GM19372 (cell line): ENCODE measurements around the gene SERPINB3.
A peak's percentile ranks its signal among the peaks of the same experiment; 100 is the strongest.
"Not testable (repeated sequence)": the region's sequence is repeated elsewhere in the genome, so short reads cannot be mapped to it uniquely, and the experiment has no call there.

ENCODE experiments used
- ATAC-seq: cut with Tn5 transposase; IDR thresholded peaks from one replicate; pipeline ENCODE4 v1.9.1; 2021; ENCODE audit warnings: mild to moderate bottlenecking, low read depth, moderate library complexity; ENCODE audit not compliant: unreplicated experiment

Gene SERPINB3

GRCh38 chr18:63648241-63648640 lies 13.5 kb downstream of the SERPINB3 start:
- no peak for ATAC-seq

GRCh38 chr18:63646936-63647335 lies 14.8 kb downstream of the SERPINB3 start:
- ATAC-seq = no peak

- ATAC-seq = not testable (repeated sequence)
Measured at GRCh38 chr18:63644694-63645093, 17.0 kb downstream of the SERPINB3 start.

GRCh38 chr18:63644142-63644541 lies 17.6 kb downstream of the SERPINB3 start, which contains the start of gene SERPINB4:
Gene SERPINB4, minus strand, starts transcription at chr18:63644256. Its CDS starts 679 bp downstream, at chr18:63643577.
- ATAC-seq = not testable (repeated sequence)

GRCh38 chr18:63642668-63643356 lies 18.9 kb downstream of the SERPINB3 start:
- not testable (repeated sequence) for ATAC-seq

- ATAC-seq = not testable (repeated sequence)
Measured at GRCh38 chr18:63641157-63641680, 20.5 kb downstream of the SERPINB3 start.

- ATAC-seq = no peak
Measured at GRCh38 chr18:63637703-63638102, 24.0 kb downstream of the SERPINB3 start.

GRCh38 chr18:63627819-63628218 lies 33.9 kb downstream of the SERPINB3 start:
- no peak for ATAC-seq

- no peak for ATAC-seq
Measured at GRCh38 chr18:63626431-63626830, 35.3 kb downstream of the SERPINB3 start.

GRCh38 chr18:63624863-63625262 lies 36.8 kb downstream of the SERPINB3 start:
- ATAC-seq = no peak

- no peak for ATAC-seq
Measured at GRCh38 chr18:63619661-63620060, 42.0 kb downstream of the SERPINB3 start.

- ATAC-seq = no peak
Measured at GRCh38 chr18:63617915-63618234, 43.8 kb downstream of the SERPINB3 start.

GRCh38 chr18:63617049-63617914 lies 44.4 kb downstream of the SERPINB3 start:
- peak; percentile 67 for ATAC-seq

- ATAC-seq = no peak
Measured at GRCh38 chr18:63613420-63613819, 48.3 kb downstream of the SERPINB3 start.

GRCh38 chr18:63606526-63606925 lies 55.2 kb downstream of the SERPINB3 start:
- ATAC-seq = no peak
